AG04450 (cell line): Measurements from ENCODE around the gene DLL3. TPM values are rescaled to one million over a fixed set of nuclear protein-coding genes. Genes with fewer than 3 reads are reported as not detected.

Source experiments
- CTCF ChIA-PET: fragments of 300-600, 350-600 bp; formaldehyde crosslinking; extraction: SDS; loops from one replicate; lab custom pipeline; 2022; ENCODE audit warnings: antibody characterized with exemption, inconsistent platforms; lab: Charles Lee
- POLR2A ChIA-PET: fragments of 350-600 bp; formaldehyde crosslinking; extraction: SDS; loops from one replicate; lab custom pipeline; 2021; ENCODE audit warnings: antibody characterized with exemption, inconsistent platforms; lab: Yijun Ruan, JAX
- DNase-seq: peaks from one replicate; pipeline ENCODE4 v3.0.0-alpha.2; 2011; ENCODE audit warnings: low read depth, low spot score
- H3K27ac ChIP-seq: one replicate; pipeline ENCODE4 v1.5.1; 2012; ENCODE audit warnings: low read depth, low read length, control low read depth
- H3K27me3 ChIP-seq: one replicate; pipeline ENCODE4 v1.6.0; 2012; ENCODE audit warnings: low read length; ENCODE audit not compliant: control insufficient read depth, insufficient read depth
- H3K4me3 ChIP-seq: 2 replicates; pipeline ENCODE4 v1.5.1; 2011; ENCODE audit warnings: mild to moderate bottlenecking, low read depth, low read length, control low read depth
- H3K9me3 ChIP-seq: 2 replicates; pipeline ENCODE4 v1.5.1; 2012; ENCODE audit warnings: low read length; ENCODE audit not compliant: control insufficient read depth, insufficient read depth
- polyA plus RNA-seq: library from polyadenylated mRNA; depleted of rRNA; stranded (reverse); fragments of >200 nt; gene quantifications from 2 replicates; pipeline ENCODE4 v1.2.3, GENCODE V29; 2011
- TF ChIP-seq, protein P1 (sequence below): IDR thresholded peaks from 2 replicates; pipeline ENCODE4 v1.5.1; 2011; ENCODE audit warnings: low read depth, low read length, control low read depth, inconsistent platforms

Gene DLL3
- polyA plus RNA-seq, 1 experiment, result 0.47 TPM

DNA sequence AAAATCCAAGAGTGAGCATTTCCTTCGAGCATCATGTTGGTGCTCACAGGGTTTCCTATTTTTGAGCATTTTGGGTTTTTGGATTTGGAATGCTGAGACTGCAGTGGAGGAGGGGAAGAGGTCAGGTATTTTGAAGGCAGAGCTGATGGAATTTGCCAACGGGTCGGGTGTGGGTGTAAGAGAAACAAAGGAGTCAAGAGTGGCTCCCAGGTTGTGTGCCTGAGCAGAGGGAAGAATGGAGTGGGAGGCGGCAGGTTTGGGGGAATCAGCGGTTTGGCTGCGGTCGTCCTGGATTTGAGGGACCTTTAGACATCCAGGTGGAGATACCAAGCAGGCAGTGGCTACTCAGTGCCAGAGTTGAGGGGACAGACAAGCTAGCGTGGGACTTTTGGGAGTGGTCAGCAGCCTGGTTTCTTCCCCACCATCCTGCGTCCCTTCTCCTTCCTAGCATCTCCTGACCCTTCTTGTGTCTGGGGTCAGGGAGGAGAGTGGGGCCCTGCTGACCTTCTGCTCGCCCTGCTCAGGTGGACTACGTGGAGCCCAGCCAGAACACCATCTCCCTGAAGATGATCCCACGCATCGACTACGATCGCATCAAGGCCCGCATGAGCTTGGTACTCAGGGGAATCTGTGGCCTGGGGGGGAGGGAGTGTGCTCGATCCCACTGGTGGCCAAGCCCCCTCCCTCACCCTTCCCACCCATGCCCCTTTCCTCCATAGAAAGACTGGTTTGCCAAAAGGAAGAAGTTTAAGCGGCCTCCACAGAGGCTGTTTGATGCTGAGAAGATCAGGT, 32.6 kb upstream of the DLL3 start:
- DNase-seq, result no peak
- no peaks in the 10 kb centered on the region for H3K27me3 ChIP-seq
- TF ChIP-seq, protein P1, sequence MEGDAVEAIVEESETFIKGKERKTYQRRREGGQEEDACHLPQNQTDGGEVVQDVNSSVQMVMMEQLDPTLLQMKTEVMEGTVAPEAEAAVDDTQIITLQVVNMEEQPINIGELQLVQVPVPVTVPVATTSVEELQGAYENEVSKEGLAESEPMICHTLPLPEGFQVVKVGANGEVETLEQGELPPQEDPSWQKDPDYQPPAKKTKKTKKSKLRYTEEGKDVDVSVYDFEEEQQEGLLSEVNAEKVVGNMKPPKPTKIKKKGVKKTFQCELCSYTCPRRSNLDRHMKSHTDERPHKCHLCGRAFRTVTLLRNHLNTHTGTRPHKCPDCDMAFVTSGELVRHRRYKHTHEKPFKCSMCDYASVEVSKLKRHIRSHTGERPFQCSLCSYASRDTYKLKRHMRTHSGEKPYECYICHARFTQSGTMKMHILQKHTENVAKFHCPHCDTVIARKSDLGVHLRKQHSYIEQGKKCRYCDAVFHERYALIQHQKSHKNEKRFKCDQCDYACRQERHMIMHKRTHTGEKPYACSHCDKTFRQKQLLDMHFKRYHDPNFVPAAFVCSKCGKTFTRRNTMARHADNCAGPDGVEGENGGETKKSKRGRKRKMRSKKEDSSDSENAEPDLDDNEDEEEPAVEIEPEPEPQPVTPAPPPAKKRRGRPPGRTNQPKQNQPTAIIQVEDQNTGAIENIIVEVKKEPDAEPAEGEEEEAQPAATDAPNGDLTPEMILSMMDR, result no peak
- H3K27ac ChIP-seq, result no peak overlapping the region
- CTCF ChIA-PET, result interaction anchor here (0.5 kb wide), 2 partner anchors 9 to 530 kb away, joined by 3 to 4 read pairs; no protein-coding TSS in a partner anchor
- POLR2A ChIA-PET, result no interaction called here
- no peak overlapping the region for H3K4me3 ChIP-seq
- H3K9me3 ChIP-seq, result no peaks in the 10 kb centered on the region; the same call in 1 of the 2 replicates

DNA sequence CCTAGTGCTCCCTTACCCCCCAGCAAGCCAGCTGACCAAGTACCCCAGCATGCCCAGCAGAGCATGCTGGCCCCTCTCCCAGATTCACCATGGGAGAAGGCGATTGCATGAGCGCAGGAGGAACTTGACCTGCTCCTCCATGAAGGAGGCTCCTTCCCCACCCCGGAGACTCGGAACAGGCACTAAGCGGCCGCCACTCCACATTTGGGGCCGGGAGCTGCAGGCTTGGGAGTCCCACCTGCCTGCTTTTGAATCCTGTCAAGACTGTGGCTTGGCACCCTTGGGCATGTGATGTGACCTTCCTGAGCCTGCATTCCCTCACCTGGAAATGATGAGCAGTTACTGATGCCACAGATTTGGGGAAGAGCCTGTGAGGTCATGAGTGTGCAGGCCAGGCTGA, 30.8 kb upstream of the DLL3 start:
- POLR2A ChIA-PET, result no interaction called here
- TF ChIP-seq, protein P1, result no peak
- DNase-seq, result no peak
- Histone ChIP-seq H3K27me3 (no peaks in the 10 kb centered on the region), H3K9me3 (no peaks in the 10 kb centered on the region; the same call in 1 of the 2 replicates), H3K4me3 (no peak overlapping the region), H3K27ac (no peak overlapping the region)
- CTCF ChIA-PET, result no interaction called here

DNA sequence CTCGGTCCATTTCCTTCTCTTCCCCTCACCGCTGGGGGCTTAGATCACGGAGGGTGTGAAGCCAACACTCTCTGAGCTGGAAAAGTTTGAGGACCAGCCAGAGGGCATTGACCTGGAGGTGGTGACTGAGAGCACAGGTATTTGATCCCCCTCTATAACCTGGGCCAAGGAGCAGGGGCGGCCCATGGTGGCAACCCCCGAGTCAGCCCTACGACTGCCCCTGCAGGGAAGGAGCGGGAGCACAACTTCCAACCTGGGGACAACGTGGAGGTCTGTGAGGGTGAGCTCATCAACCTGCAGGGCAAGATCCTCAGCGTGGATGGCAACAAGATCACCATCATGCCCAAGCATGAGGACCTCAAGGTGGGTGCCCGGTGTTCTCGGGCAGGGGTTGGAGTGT, 29.7 kb upstream of the DLL3 start:
- ChIA-PET CTCF (no interaction called here), POLR2A (no interaction called here)
- DNase-seq, result no peak
- no peaks in the 10 kb centered on the region; the same call in 1 of the 2 replicates for H3K9me3 ChIP-seq
- H3K4me3 ChIP-seq, result no peak overlapping the region
- no peak overlapping the region for H3K27ac ChIP-seq
- TF ChIP-seq, protein P1, result no peak
- H3K27me3 ChIP-seq, result no peaks in the 10 kb centered on the region

DNA sequence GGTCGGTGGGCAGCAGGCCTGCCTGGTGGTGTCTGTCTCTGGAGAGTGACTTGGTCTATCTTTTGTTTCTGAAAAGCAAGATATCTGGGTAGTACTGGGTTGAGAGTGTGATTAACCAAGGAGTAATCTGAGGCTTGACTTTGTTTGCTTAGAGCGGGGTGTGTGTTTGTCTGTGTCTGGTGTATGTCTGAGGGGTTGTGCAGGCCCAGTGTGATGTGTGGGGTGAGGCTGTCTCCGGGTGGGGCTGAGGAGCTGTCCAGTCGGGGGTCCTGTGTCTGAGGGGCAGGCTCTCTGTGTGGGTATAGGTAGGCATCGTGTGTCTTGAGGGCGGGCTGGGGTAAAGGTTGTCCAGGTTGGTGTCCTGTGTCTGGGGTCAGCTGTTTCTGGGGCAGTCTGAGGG, 29.2 kb upstream of the DLL3 start:
- DNase-seq, result no peak
- Histone ChIP-seq H3K27me3 (no peaks in the 10 kb centered on the region), H3K27ac (no peak overlapping the region), H3K9me3 (no peaks in the 10 kb centered on the region; the same call in 1 of the 2 replicates), H3K4me3 (no peak overlapping the region)
- ChIA-PET POLR2A (no interaction called here), CTCF (no interaction called here)
- TF ChIP-seq, protein P1, result no peak

DNA sequence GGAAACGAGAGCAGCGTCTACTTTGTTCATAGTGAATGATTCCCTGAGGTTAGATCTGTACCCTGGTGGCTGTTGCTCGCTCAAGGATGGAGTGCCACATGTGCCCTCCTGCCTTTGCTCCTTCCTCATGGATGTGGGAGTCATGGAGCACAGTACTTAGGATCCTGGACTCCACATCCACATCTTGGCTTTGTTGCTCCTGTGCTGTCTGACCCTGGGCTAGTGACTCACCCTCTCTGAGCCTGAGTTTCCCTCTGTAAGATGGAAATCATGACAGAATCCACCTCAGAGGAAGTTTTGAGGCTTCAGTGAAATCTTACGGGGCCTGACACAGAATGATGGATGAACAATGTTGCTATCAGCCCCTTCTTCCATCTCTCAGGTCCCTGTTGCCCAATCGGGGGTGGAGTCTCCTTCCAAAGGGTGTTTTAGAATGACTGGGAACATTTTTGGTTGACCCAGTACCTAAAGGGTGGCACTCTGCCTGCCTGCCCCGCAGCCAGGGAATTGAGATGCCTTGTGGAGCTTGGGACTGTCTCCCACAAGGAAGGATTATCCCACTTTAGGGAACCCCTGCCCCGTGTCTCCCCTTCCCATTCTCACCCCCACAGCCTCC, 27.9 kb upstream of the DLL3 start:
- H3K4me3 ChIP-seq, result no peak overlapping the region
- H3K9me3 ChIP-seq, result no peaks in the 10 kb centered on the region
- no peaks in the 10 kb centered on the region for H3K27me3 ChIP-seq
- ChIA-PET CTCF (interaction anchor here (1.5 kb wide), 1 partner anchor 62 kb away, joined by 4 read pairs; the partner anchor contains the start of gene EID2B), POLR2A (no interaction called here)
- TF ChIP-seq, protein P1, result no peak
- H3K27ac ChIP-seq, result no peak overlapping the region
- DNase-seq, result no peak
